Esophagus muscularis mucosa (tissue), 4 donors: ENCODE data around the gene SRSF9. TPM values are rescaled to one million over a fixed set of nuclear protein-coding genes. Genes with fewer than 3 reads are reported as not detected.

Experiments used
- DNase-seq: peaks from one replicate; pipeline ENCODE4 v3.0.0-alpha.2; 2017; ENCODE audit errors: extremely low spot score
- H3K27ac ChIP-seq, 4 donors: fragments of 200-600 bp; sonication (generic); replicated peaks in 1 of 4; 1 replicate in 3 of 4; 2 replicates in 1 of 4; pipeline ENCODE4 v1.5.1; 2016 to 2019; ENCODE audit warnings: mild to moderate bottlenecking in 1 of 4
- H3K27me3 ChIP-seq, 4 donors: fragments of 200-600 bp; sonication (generic); one replicate each; pipeline versions ENCODE4 v1.5.1 to v1.6.0; 2016 to 2019
- H3K36me3 ChIP-seq, 4 donors: fragments of 200-600 bp; sonication (generic); one replicate each; pipeline ENCODE4 v1.5.1; 2016 to 2019
- H3K4me1 ChIP-seq, 4 donors: fragments of 200-600 bp; sonication (generic); one replicate each; pipeline ENCODE4 v1.5.1; 2016 to 2019
- H3K4me3 ChIP-seq, 4 donors: fragments of 200-600 bp; sonication (generic); 1 replicate in 2 of 4; 2 replicates in 2 of 4; pipeline ENCODE4 v1.5.1; 2016 to 2019; ENCODE audit warnings: mild to moderate bottlenecking in 4 of 4, moderate library complexity in 1 of 4
- H3K9me3 ChIP-seq, 4 donors: fragments of 200-600 bp; sonication (generic); 1 replicate in 3 of 4; 2 replicates in 1 of 4; pipeline ENCODE4 v1.5.1; 2016 to 2019
- CTCF ChIP-seq, 3 experiments: fragments of 200-600 bp in 2 of 3; fragments of 450-650 bp in 1 of 3; sonication (generic) in 2 of 3; IDR thresholded peaks; one replicate each; pipeline ENCODE4 v1.5.1; 2017 to 2019; ENCODE audit warnings: antibody characterized with exemption in 3 of 3, mild to moderate bottlenecking in 2 of 3, moderate library complexity in 1 of 3
- EP300 ChIP-seq: sonication (generic); formaldehyde crosslinking; IDR thresholded peaks from one replicate; pipeline ENCODE4 v1.6.1; 2017; ENCODE audit warnings: antibody characterized with exemption
- POLR2A ChIP-seq: fragments of 450-650 bp; IDR thresholded peaks from one replicate; pipeline ENCODE4 v1.6.1; 2017; ENCODE audit warnings: antibody characterized with exemption, moderate library complexity, mild to moderate bottlenecking, low read depth
- POLR2AphosphoS5 ChIP-seq, 2 donors: sonication (generic); formaldehyde crosslinking; IDR thresholded peaks; one replicate each; pipeline ENCODE4 v1.6.1; 2017; ENCODE audit warnings: antibody characterized with exemption in 2 of 2
- WGBS: methylation state at CpG from one replicate; pipeline ENCODE4 v1.1.5; 2018; 5-methylcytosine and 5-hydroxymethylcytosine counted together
- intact Hi-C: fragments of 100-400 bp; cut with DNase I; formaldehyde crosslinking; loops from one replicate; pipeline ENCODE4 v1.15.1; 2023
- total RNA-seq, 4 donors: library from RNA; depleted of rRNA; stranded (reverse); fragments of >200 nt; gene quantifications; one replicate each; pipeline versions ENCODE4 v1.1.0 to v1.2.1, GENCODE V29; 2016

SRSF9 gene
- total RNA-seq, 4 donors from 2014 or later, result 52.7 to 60.2 (median 54.7) TPM

DNA sequence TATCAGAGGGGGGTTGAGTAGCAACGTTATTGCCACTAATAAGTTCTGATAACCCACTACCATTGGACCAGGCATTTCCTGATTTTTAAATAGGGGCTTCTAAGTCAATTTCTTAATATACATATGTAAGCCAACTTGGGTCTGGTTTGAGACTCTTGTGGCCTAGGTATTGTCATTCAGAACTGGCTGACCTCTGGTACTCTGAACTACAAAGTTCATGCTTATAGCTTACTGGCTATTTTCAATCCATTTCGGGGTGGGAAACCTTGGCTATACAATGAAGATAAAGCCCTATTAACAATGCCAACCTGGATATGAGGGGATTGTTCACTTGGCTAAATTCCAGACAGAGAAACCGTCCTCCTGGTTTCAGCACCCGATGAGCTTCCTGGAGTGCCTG lies 35.0 kb upstream of the SRSF9 start:
- H3K9me3 ChIP-seq, result no peaks in the 10 kb centered on the region
- 83% methylated on average over 4 of the region's 4 CpGs for WGBS
- no peak overlapping the region for H3K27ac ChIP-seq
- no peaks in the 10 kb centered on the region for H3K27me3 ChIP-seq
- TF ChIP-seq CTCF (IDR thresholded peaks at IDR 0.05), result no peak
- TF ChIP-seq POLR2A, result no peak
- TF ChIP-seq EP300, result no peak
- H3K36me3 ChIP-seq, result peaks cover 28 to 91% (median 66%) of the 10 kb centered on the region in 4 donors
- DNase-seq, result no peak
- peaks cover 0 to under 1% (median 0%) of the 10 kb centered on the region in 4 donors for H3K4me1 ChIP-seq
- intact Hi-C loops, result no loop called here
- H3K4me3 ChIP-seq, result no peak overlapping the region

DNA sequence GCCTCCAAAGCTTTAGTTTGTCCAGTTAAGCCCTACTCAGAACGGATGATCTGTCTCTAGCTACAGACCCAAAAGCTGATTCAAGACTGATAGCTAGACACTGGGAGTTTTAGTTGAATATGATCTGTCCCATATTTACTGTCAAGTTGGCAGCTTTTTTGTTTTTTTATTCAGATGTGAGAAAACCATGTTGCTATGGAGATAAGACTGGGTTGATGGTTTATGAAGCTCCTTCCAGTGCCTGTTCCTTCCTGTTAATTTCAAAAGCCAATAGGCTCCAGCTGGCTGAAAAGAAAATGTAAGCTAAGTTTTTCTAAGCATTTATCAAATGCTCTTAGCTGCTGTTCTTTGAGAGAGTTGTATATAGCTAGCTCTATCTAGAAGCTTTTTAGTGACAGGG lies 31.0 kb upstream of the SRSF9 start:
- no peak for DNase-seq
- Histone ChIP-seq H3K27ac (peak overlapping the region in 1 of 4 donors; percentile 16), H3K4me1 (peaks cover 15 to 27% (median 21%) of the 10 kb centered on the region in 4 donors), H3K9me3 (no peaks in the 10 kb centered on the region), H3K36me3 (peaks cover 9 to 78% (median 55%) of the 10 kb centered on the region in 4 donors), H3K4me3 (no peak overlapping the region), H3K27me3 (no peaks in the 10 kb centered on the region)
- no peak for TF ChIP-seq POLR2AphosphoS5 (IDR thresholded peaks at IDR 0.05)
- WGBS, result 87% methylated on average over 1 of the region's 1 CpG
- intact Hi-C loops, result no loop called here

- Histone ChIP-seq H3K27me3 (no peaks in the 10 kb centered on the region), H3K27ac (peak overlapping the region in 3 of 4 donors; percentile 6 to 93 (median 89)), H3K4me1 (peaks cover 21 to 36% (median 30%) of the 10 kb centered on the region in 4 donors), H3K9me3 (no peaks in the 10 kb centered on the region), H3K4me3 (no peak overlapping the region), H3K36me3 (peaks cover 9 to 63% (median 41%) of the 10 kb centered on the region in 4 donors)
- intact Hi-C loops, result no loop called here
- TF ChIP-seq POLR2AphosphoS5 (IDR thresholded peaks at IDR 0.05), result no peak
- no peak for TF ChIP-seq POLR2A
- no peak for TF ChIP-seq EP300
- TF ChIP-seq CTCF (IDR thresholded peaks at IDR 0.05), result no peak
- no peak for DNase-seq
- WGBS, result 92% methylated on average over 3 of the region's 3 CpGs
Measured at GRCh38 chr12:120498870-120499515, 29.4 kb upstream of the SRSF9 start.

- 21% methylated on average over 9 of the region's 9 CpGs for WGBS
- peaks cover 0 to 50% (median 29%) of the 10 kb centered on the region in 4 donors for H3K36me3 ChIP-seq
- intact Hi-C loops, result loop anchor here (2.0 kb wide), 1 partner anchor 31 kb away; the partner anchor contains the start of gene COQ5
Measured at GRCh38 chr12:120497524-120498150, 28.1 kb upstream of the SRSF9 start.

More at GRCh38 chr12:120497524-120498150, 28.1 kb upstream of the SRSF9 start:
- Histone ChIP-seq H3K9me3 (no peaks in the 10 kb centered on the region), H3K4me3 (peak overlapping the region; percentile 78 to 96 (median 88)), H3K4me1 (peaks cover 21 to 36% (median 30%) of the 10 kb centered on the region in 4 donors), H3K27me3 (no peaks in the 10 kb centered on the region), H3K27ac (peak overlapping the region; percentile 88 to 94 (median 91))
- DNase-seq, result no peak
- no peak for TF ChIP-seq EP300
- no peak for TF ChIP-seq POLR2AphosphoS5 (IDR thresholded peaks at IDR 0.05)
- no peak for TF ChIP-seq CTCF (IDR thresholded peaks at IDR 0.05)
- TF ChIP-seq POLR2A, result no peak
